Measurements from ENCODE around the gene PTPRD.
A peak's percentile ranks its signal among the peaks of the same experiment; 100 is the strongest.

PTPRD gene

DNA sequence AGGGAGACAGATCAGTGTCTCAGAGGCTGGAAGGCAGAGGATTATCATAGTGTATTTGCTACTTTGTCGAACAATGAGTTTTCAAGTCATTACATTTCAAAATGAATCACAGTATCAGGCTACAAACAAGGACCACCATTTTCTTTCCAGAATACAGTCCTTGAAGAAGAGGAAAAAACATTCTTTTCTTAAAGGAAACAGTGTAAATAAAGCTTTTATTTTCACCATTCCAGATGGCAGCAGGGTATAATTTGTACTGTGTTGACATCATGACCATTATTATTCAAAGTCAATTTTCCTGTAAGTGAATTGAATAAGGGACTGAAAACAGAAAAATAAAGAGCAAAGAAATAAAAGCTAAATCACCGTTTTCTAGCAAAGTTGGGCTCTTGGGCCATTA lies 2076.0 kb downstream of the PTPRD start:
- no peak for DNase-seq

GRCh38 chr9:8534828-8535227 lies 2078.0 kb downstream of the PTPRD start:
- DNase-seq: no peak

GRCh38 chr9:8533681-8534080 lies 2079.1 kb downstream of the PTPRD start:
- no peak for DNase-seq

DNA sequence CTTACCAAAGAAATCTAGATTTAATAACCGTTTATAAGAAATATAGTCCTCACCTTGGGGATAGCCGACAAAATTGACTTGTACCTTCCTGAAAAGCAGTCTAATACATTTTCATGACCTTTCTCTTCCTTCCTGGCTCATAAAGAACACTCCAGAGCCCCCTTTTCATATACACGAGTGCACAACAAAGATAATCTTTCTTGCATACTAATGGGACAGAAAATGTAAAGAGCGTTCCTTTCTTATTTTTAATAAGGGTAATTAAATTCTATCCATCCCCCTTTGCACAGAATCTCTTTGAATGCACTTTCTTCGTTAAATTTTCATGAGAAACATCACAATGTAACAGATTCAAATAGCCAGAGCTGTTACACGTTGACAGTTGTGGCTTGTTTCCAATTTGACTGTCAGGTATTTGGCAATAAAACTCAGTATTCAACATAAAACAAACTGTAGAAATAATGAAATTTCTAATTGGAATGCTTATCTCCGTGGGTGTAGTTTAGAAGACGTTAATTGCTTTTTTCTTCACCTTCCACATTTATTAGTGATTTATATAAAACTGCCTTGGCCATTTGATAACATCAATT lies 2080.9 kb downstream of the PTPRD start:
- DNase-seq: no peak

DNA sequence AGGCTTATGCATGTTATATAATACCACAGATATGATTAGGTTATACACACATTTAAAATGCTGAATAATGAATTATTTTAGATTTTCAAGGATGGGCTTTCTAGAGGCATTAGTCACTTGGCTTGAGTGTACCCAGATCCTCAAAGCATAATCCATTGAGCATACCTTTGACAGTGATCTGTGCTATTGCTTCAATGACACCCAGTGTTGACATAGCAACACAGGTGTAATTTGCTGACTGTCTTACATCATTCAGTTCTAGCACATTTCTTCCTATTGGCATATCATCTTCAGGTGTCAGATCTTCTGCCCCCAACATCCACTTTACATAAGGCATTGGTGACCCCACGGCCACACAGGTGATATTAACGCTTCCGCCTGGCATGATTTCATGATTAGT lies 2091.7 kb downstream of the PTPRD start:
- no peak for DNase-seq

GRCh38 chr9:8515748-8516147 lies 2097.1 kb downstream of the PTPRD start:
- DNase-seq: no peak

DNA sequence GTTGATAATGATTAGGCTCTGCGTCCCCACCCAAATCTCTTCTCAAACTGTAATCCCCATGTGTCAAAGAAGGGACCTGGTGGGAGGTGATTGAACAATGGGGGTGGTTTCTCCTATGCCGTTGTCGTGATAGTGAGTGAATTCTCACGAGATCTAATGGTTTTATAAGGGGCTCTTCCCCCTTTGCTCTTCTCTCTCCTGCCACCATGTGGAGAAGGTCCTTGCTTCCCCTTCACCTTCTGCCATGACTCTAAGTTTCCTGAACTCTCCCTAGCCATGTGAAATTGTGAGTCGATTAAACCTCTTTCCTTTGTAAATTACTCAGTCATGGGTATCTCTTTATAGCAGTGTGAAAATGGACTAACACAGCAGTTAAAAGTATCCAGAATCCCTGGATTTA lies 2098.0 kb downstream of the PTPRD start:
- DNase-seq: no peak

DNA sequence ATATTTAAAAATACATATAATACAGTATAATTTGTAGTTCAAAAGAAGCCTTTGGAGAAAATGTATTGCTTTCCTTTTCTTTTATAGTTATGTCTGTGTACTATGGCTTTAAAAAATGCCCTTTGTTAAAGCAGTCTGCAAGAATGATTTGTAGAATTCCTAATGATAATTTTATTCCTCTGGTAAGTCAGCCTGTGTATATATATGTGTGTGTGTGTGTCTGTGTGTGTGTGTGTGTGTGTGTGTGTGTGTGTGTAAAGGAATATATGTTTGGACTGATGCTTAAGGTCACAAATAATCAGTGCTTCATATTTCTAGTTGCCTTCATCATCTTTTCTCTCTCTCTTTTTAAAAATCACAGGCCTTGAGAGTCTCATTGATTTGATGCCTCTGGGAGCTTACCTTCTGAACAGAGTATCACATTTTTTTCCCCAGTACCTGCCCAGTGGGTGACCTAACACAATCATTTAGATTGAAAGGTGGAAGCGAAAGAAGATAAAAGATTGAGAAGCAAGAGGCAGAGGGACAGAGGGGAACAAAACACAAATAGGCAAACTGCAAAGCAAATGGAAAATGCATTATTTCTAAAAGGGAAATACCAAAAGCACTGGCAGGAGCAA lies 2104.0 kb downstream of the PTPRD start:
- no peak for DNase-seq

DNA sequence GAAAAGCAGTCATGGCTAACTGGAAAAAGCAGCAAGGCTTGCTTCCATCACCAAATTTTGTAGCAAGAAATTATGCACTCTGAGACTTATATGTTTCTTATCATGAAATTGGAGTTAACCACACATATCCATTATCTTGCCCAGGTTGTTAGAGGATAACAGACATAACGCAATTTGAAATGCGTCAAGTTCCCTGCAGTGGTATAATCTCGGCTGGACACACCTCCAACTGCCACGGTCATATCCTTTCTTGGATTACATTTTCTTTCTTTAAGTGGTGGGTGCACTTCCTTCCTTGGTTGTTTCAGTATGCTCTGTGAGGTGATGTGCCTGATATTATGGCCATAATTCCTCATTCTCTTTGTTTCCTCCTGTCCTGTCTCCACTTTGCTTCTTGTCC lies 2118.2 kb downstream of the PTPRD start:
- DNase-seq: no peak

- no peak for DNase-seq
Measured at GRCh38 chr9:8492679-8493078, 2120.1 kb downstream of the PTPRD start.

GRCh38 chr9:8492024-8492423 lies 2120.8 kb downstream of the PTPRD start:
- no peak for DNase-seq

GRCh38 chr9:8491563-8491962 lies 2121.2 kb downstream of the PTPRD start:
- no peak for DNase-seq

- no peak for DNase-seq
Measured at GRCh38 chr9:8489835-8490234, 2123.0 kb downstream of the PTPRD start.

GRCh38 chr9:8486095-8486494 lies 2126.7 kb downstream of the PTPRD start:
- peak; percentile 51 for DNase-seq

DNA sequence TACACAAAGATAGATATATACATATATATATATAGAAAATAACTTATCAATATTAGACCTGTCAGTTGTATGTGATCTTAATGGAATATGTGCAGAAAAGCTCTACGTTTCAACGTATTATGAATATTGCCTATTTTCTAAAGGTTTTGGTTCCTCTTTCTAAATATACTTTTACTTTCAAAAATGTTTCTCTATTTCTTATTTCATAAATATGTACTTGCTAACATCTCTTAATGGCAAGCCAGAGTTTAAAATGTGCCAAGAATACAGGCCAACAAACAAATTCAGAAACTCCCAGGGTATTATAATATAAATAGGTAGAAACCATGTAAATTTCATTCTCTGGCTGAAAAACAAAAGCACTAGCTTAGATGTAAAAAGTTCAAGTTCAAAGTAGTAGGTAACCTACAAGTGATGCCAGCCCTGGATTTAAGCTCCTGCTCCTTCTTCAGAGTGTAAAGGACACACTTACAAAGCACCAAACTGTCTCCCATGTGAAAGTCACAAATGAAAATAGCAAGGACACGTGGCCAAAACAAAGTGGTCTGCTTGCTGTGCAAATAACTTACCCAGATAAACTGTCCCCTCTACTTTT lies 2128.1 kb downstream of the PTPRD start:
- no peak for DNase-seq

GRCh38 chr9:8477450-8477849 lies 2135.4 kb downstream of the PTPRD start:
- DNase-seq: no peak

GRCh38 chr9:8474937-8475336 lies 2137.9 kb downstream of the PTPRD start:
- DNase-seq: no peak

GRCh38 chr9:8473244-8474020 lies 2139.4 kb downstream of the PTPRD start:
- DNase-seq: no peak

- no peak for DNase-seq
Measured at GRCh38 chr9:8468045-8468637, 2144.7 kb downstream of the PTPRD start.

DNA sequence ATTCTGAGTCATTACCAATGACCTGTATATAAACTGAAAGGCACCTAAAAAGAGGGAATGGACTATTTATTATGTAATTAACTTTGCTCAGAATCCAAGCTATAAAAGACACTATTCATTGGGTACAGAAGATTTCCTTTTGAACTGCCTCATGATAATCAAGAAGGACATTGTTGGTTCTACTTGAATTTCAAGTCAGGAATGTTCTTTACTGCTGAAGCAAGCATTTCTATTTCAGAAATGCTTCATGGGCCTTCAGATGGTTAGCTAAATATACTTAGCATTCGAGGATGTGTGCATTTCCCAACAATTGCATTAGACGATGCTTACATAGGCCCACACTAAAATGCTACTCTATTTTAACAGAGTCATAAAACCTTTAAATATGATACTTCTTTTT lies 2155.0 kb downstream of the PTPRD start:
- no peak for DNase-seq

DNA sequence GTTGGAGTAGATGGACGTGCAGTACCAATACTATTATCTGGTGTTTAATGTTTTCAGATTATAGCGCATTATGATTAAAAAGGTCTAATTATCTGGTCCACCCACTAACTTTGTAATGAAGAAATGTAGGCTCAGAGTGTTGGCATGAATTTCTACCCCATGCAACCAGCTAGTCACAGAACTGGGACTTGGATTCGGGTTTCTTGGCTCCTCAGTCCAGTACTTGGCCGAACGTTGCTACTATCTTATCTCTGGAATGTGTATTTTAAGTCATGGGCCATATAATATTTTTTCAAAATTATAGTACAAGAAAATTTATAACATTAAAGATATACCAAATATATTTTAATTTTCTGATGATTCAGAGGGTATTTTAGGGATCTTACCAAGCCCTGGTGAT lies 2155.7 kb downstream of the PTPRD start:
- no peak for DNase-seq

- DNase-seq: peak; percentile 9
Measured at GRCh38 chr9:8456344-8456743, 2156.5 kb downstream of the PTPRD start.

DNA sequence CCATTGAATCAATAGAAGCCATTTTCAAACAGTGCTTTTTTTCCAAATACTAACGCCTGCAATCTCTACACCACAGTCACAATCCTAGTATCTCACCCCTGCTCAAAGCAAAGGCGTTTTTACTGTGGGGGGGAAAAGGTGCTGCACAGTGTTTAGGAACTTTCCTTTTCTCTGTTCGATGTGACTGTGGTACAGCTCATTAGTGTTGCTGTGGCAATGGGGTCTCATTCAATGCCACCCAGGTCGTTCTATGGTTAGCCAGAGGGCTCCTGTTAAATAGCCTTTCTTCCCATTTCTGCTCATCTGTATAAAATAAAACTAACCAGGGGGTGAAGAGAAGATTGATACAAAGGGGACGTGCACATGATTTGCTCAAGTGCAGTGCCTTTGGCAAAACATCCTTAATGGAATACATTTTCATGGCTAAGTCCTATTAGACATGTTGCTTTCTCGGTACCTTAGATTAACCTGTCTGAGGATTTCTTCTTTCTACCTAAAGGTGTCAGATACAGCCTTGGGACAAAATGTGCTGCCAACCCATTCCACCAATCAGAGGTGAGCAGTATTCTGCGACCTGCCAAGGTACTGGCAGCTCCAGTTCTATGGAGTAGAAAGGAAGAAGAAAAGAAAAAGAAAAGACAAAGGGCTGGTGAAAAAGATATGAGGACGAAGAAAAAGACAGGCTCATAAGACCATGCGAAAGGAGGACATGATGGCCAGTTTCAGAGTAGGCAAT lies 2161.8 kb downstream of the PTPRD start:
- no peak for DNase-seq
